ENCODE measurements around the gene NKX3-2.

Gene NKX3-2

GRCh38 chr4:13535118-13535517 is 9.2 kb downstream of the NKX3-2 start:
- ATAC-seq = no peak
- TF ChIP-seq PATZ1 (CRISPR knock-in tag; IDR thresholded peaks at IDR 0.05; ENCODE audit: borderline replicate concordance) (no peak), OSR1 (CRISPR knock-in tag; IDR thresholded peaks at IDR 0.05) (no peak), TCF4 (CRISPR knock-in tag; IDR thresholded peaks at IDR 0.05; ENCODE audit: borderline replicate concordance) (no peak), POU6F1 (CRISPR knock-in tag; IDR thresholded peaks at IDR 0.05; ENCODE audit: borderline replicate concordance, low read depth) (no peak)

- ATAC-seq = no peak
Measured at GRCh38 chr4:13534344-13535063, 9.8 kb downstream of the NKX3-2 start.

More at GRCh38 chr4:13534344-13535063, 9.8 kb downstream of the NKX3-2 start:
- TF ChIP-seq PPARA (CRISPR knock-in tag; IDR thresholded peaks at IDR 0.05; ENCODE audit: borderline replicate concordance) (no peak), BACH2 (CRISPR knock-in tag; IDR thresholded peaks at IDR 0.05; ENCODE audit: borderline replicate concordance) (no peak), ZFP30 (CRISPR knock-in tag; IDR thresholded peaks at IDR 0.05) (no peak), RARB (CRISPR knock-in tag; IDR thresholded peaks at IDR 0.05) (no peak), ZNF565 (CRISPR knock-in tag; conservative IDR thresholded peaks at IDR 0.05; ENCODE audit: low read depth) (no peak), ISL1 (CRISPR knock-in tag; IDR thresholded peaks at IDR 0.05) (no peak), TSHZ2 (CRISPR knock-in tag; IDR thresholded peaks at IDR 0.05) (no peak), ZFP3 (CRISPR knock-in tag; IDR thresholded peaks at IDR 0.05) (no peak), ZNF8 (CRISPR knock-in tag; IDR thresholded peaks at IDR 0.05) (no peak), SNAI2 (CRISPR knock-in tag; IDR thresholded peaks at IDR 0.05) (no peak), PATZ1 (CRISPR knock-in tag; IDR thresholded peaks at IDR 0.05; ENCODE audit: borderline replicate concordance) (no peak), ZC3H10 (CRISPR knock-in tag; IDR thresholded peaks at IDR 0.05) (no peak), CSRNP3 (CRISPR knock-in tag; IDR thresholded peaks at IDR 0.05) (no peak), POU6F1 (CRISPR knock-in tag; IDR thresholded peaks at IDR 0.05; ENCODE audit: borderline replicate concordance, low read depth) (no peak), CREB5 (CRISPR knock-in tag; IDR thresholded peaks at IDR 0.05; ENCODE audit: low read depth) (no peak), ESRRG (CRISPR knock-in tag; IDR thresholded peaks at IDR 0.05) (no peak), TOX (CRISPR knock-in tag; IDR thresholded peaks at IDR 0.05; ENCODE audit: borderline replicate concordance) (no peak), ZNF70 (CRISPR knock-in tag; IDR thresholded peaks at IDR 0.05) (no peak), TCF4 (CRISPR knock-in tag; IDR thresholded peaks at IDR 0.05; ENCODE audit: borderline replicate concordance) (no peak)
